Activated naive CD4-positive, alpha-beta T cell treated with anti-CD3 and anti-CD28 coated beads, Interleukin-2, amount 10 ng/mL, durations not matched to agents 7 days and 5 days (primary cell): ENCODE results near the gene EIF5A2.

Experiments used
- CTCF ChIA-PET: fragments of 350-600 bp; sonication (Branson Sonifier 250); formaldehyde crosslinking; loops from one replicate; lab custom pipeline; 2021; ENCODE audit warnings: antibody characterized with exemption; lab: Charles Lee
- DNase-seq: peaks from one replicate; pipeline ENCODE4 v3.0.0-alpha.2; 2020
- H3K27ac Mint-ChIP-seq: one replicate; pipeline ENCODE4 v1.8.0; 2021; ENCODE audit warnings: mild to moderate bottlenecking, moderate library complexity, mixed read lengths
- H3K27me3 Mint-ChIP-seq: one replicate; pipeline ENCODE4 v1.8.0; 2021; ENCODE audit warnings: mild to moderate bottlenecking, mixed read lengths
- H3K36me3 Mint-ChIP-seq: one replicate; pipeline ENCODE4 v1.8.0; 2021; ENCODE audit warnings: mixed read lengths
- H3K4me1 Mint-ChIP-seq: one replicate; pipeline ENCODE4 v1.8.0; 2021; ENCODE audit warnings: mixed read lengths
- H3K4me3 Mint-ChIP-seq: one replicate; pipeline ENCODE4 v1.8.0; 2021; ENCODE audit warnings: mild to moderate bottlenecking, moderate library complexity, mixed read lengths
- H3K9me3 Mint-ChIP-seq: one replicate; pipeline ENCODE4 v1.8.0; 2021; ENCODE audit warnings: mixed read lengths

Gene EIF5A2

GRCh38 chr3:170858599-170858998 is 49.8 kb downstream of the EIF5A2 start:
- Mint-ChIP-seq H3K27ac (no peak overlapping the region), H3K4me3 (no peak overlapping the region), H3K36me3 (no peaks in the 10 kb centered on the region), H3K27me3 (peaks cover 4% of the 10 kb centered on the region), H3K4me1 (no peaks in the 10 kb centered on the region), H3K9me3 (no peaks in the 10 kb centered on the region)
- CTCF ChIA-PET = interaction anchor here (1.5 kb wide), 1 partner anchor 10 kb away, joined by 5 read pairs; no protein-coding TSS in a partner anchor
- no peak for DNase-seq

DNA sequence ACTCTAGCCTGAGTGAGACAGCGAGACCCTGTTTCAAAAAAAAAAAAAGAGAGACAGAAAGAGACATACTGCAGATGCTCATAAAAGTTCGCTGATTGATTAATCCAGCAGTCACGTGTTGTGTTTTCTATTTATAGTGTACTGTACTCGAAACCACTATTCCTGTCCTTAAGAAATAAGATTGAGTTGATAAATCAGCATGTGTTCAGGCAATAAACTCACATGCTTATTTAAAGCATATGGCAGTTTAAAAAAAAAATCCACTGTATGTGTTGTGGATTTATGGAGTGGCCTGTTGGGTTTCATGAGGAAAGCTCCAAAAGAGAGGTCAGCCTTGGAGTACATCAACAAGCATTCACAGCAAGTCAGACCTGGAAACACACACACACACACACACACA is 56.1 kb downstream of the EIF5A2 start:
- no peak for DNase-seq
- H3K4me1 Mint-ChIP-seq = no peaks in the 10 kb centered on the region
- H3K9me3 Mint-ChIP-seq = no peaks in the 10 kb centered on the region
- H3K27me3 Mint-ChIP-seq = peaks cover 21% of the 10 kb centered on the region
- CTCF ChIA-PET = interaction anchor here (1.4 kb wide), 1 partner anchor 11 kb away, joined by 3 read pairs; no protein-coding TSS in a partner anchor
- H3K4me3 Mint-ChIP-seq = no peak overlapping the region
- no peaks in the 10 kb centered on the region for H3K36me3 Mint-ChIP-seq
- H3K27ac Mint-ChIP-seq = no peak overlapping the region

DNA sequence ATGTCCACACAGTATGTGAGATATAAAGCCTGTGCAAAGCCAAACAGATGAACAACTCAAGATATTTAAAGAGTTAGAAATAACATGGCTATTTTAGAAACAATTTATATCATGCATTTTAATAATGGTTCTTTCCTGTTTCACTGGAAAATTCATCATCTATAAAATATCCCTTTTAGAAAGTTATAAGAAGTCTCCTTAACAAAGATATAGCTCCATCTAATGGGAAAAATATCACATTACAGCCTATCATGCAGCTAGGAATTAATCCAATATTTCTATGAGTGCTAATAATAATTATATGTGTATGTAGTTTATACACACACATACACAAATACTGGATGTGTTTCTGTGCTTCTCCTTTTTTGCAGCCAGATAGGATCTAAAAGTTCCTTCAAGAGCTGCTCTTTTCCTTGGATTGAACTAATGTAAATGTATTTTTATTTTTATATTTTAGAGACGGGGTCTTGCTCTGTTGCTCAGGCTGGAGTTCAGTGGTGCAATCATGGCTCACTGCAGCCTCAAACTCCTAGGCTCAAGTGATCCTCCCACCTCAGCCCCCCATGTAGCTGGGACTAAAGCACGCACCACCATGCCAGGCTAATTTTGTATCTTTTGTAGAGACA is 60.0 kb downstream of the EIF5A2 start:
- Mint-ChIP-seq H3K36me3 (no peaks in the 10 kb centered on the region), H3K27me3 (peaks cover 22% of the 10 kb centered on the region), H3K9me3 (peaks cover 5% of the 10 kb centered on the region), H3K4me3 (no peak overlapping the region), H3K4me1 (no peaks in the 10 kb centered on the region), H3K27ac (no peak overlapping the region)
- CTCF ChIA-PET = interaction anchor here (0.8 to 3.3 kb wide), 9 partner anchors 10 to 437 kb away, joined by 3 to 19 read pairs (median 5); no protein-coding TSS in a partner anchor
- no peak for DNase-seq

DNA sequence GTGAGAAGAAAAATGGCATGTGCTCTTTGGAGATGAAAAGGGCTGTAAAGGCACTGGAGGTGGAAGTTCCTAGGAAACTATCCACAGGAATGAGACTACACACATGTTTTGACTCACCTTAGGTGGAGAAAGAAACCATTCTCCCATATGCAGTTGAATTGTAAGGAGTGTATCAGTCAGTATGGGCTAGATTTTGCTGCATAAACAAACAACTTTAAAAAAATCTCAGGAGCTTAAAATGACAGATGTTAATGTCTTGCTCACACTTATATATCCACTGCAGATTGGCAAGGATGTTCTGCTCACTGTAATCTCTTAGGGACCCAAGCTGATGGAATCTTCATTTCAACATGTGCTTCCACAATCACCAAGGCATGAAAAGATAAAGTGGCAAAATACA is 64.1 kb downstream of the EIF5A2 start:
- CTCF ChIA-PET = no interaction called here
- H3K4me1 Mint-ChIP-seq = no peaks in the 10 kb centered on the region
- H3K27ac Mint-ChIP-seq = no peak overlapping the region
- H3K9me3 Mint-ChIP-seq = peaks cover 5% of the 10 kb centered on the region
- H3K27me3 Mint-ChIP-seq = peaks cover 10% of the 10 kb centered on the region
- H3K4me3 Mint-ChIP-seq = no peak overlapping the region
- no peaks in the 10 kb centered on the region for H3K36me3 Mint-ChIP-seq
- DNase-seq = no peak

DNA sequence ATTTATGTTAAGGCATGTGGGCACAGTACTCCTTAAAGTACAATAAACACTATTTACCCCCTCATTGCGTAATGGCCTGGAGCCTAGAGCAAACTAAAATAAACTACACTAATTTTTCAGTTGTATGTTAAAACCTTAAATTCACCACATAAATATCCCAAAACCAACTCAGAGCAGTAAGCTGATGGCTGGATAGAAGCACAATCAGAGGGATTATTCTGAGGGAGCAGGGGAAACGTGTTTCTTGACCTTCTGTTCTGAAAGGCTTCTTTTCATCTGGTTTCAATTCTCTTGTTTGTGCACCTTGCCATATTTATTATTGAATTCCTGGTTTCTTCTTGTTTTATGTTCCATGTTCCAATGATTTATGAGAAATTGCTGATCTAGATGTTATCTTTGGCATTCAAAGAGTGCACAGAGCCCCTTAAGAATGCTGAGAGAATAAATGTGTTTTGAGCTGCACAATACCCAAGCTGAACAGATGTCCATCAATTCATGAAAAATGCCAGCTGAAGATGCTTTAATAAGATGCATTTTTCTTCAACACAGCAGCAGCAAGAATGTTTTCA is 68.1 kb downstream of the EIF5A2 start:
- Mint-ChIP-seq H3K4me1 (no peaks in the 10 kb centered on the region), H3K9me3 (peaks cover 5% of the 10 kb centered on the region), H3K27ac (no peak overlapping the region), H3K27me3 (peaks cover 15% of the 10 kb centered on the region), H3K36me3 (no peaks in the 10 kb centered on the region), H3K4me3 (no peak overlapping the region)
- CTCF ChIA-PET = interaction anchor here (0.5 kb wide), 1 partner anchor 31 kb away, joined by 3 read pairs; no protein-coding TSS in a partner anchor
- no peak for DNase-seq

- no peak overlapping the region for H3K4me3 Mint-ChIP-seq
- CTCF ChIA-PET = interaction anchor here (2.0 kb wide), 1 partner anchor 9 kb away, joined by 6 read pairs; no protein-coding TSS in a partner anchor
- no peak for DNase-seq
- H3K9me3 Mint-ChIP-seq = peaks cover 5% of the 10 kb centered on the region
- peaks cover 21% of the 10 kb centered on the region for H3K27me3 Mint-ChIP-seq
- H3K4me1 Mint-ChIP-seq = no peaks in the 10 kb centered on the region
- H3K27ac Mint-ChIP-seq = no peak overlapping the region
- H3K36me3 Mint-ChIP-seq = no peaks in the 10 kb centered on the region
These were observed 68.8 kb downstream of the EIF5A2 start for GRCh38 chr3:170839518-170840100.
